Prostate gland (tissue), 2 donors: ENCODE data around the gene KLK10.

Experiments used
- POLR2A ChIP-seq: fragments of 450-650 bp; IDR thresholded peaks from one replicate; pipeline ENCODE4 v1.6.1; 2016; ENCODE audit warnings: antibody characterized with exemption, mild to moderate bottlenecking
- POLR2AphosphoS5 ChIP-seq: sonication (generic); formaldehyde crosslinking; IDR thresholded peaks from one replicate; pipeline ENCODE4 v1.6.1; 2017; ENCODE audit warnings: antibody characterized with exemption
- TF ChIP-seq, protein P1 (sequence below), 4 experiments: fragments of 200-600 bp in 2 of 4; fragments of 450-650 bp in 2 of 4; sonication (generic) in 2 of 4; IDR thresholded peaks; 1 replicate in 3 of 4; 2 replicates in 1 of 4; pipeline ENCODE4 v1.5.1; 2016 to 2019; ENCODE audit warnings: antibody characterized with exemption in 4 of 4, mild to moderate bottlenecking in 2 of 4, moderate library complexity in 2 of 4

GRCh38 chr19:51007488-51007887, 12.0 kb downstream of the KLK10 start:
- TF ChIP-seq POLR2A, result no peak
- TF ChIP-seq POLR2AphosphoS5, result no peak
- TF ChIP-seq, protein P1, sequence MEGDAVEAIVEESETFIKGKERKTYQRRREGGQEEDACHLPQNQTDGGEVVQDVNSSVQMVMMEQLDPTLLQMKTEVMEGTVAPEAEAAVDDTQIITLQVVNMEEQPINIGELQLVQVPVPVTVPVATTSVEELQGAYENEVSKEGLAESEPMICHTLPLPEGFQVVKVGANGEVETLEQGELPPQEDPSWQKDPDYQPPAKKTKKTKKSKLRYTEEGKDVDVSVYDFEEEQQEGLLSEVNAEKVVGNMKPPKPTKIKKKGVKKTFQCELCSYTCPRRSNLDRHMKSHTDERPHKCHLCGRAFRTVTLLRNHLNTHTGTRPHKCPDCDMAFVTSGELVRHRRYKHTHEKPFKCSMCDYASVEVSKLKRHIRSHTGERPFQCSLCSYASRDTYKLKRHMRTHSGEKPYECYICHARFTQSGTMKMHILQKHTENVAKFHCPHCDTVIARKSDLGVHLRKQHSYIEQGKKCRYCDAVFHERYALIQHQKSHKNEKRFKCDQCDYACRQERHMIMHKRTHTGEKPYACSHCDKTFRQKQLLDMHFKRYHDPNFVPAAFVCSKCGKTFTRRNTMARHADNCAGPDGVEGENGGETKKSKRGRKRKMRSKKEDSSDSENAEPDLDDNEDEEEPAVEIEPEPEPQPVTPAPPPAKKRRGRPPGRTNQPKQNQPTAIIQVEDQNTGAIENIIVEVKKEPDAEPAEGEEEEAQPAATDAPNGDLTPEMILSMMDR (IDR thresholded peaks at IDR 0.05), result no peak
